K562 (cell line): Measurements from ENCODE around the gene PDE8A. TPM values are rescaled to one million over a fixed set of nuclear protein-coding genes. Genes with fewer than 3 reads are reported as not detected.

ENCODE experiments used
- BRD4 ChIP-seq: fragments of 200-600 bp; sonication (generic); IDR thresholded peaks from 2 replicates; pipeline ENCODE4 v1.6.1; 2017; ENCODE audit warnings: inconsistent platforms
- CREB3L1 ChIP-seq: fragments of 450-650 bp; IDR thresholded peaks from 2 replicates; pipeline ENCODE4 v1.6.1; 2014; ENCODE audit warnings: low read depth, mild to moderate bottlenecking, moderate library complexity, borderline replicate concordance
- HNRNPLL ChIP-seq: fragments of 200-400 bp; formaldehyde crosslinking; IDR thresholded peaks from 2 replicates; pipeline ENCODE4 v1.6.1; 2017; ENCODE audit warnings: low read length, low read depth, mild to moderate bottlenecking; ENCODE audit not compliant: poor library complexity, severe bottlenecking
- MEF2A ChIP-seq: IDR thresholded peaks from 2 replicates; pipeline ENCODE4 v1.6.1; 2011; ENCODE audit warnings: low read depth, mild to moderate bottlenecking, low read length, moderate library complexity; ENCODE audit not compliant: control insufficient read depth
- NR4A1 ChIP-seq, 2 experiments: fragments of 250-450 bp in 1 of 2; fragments of 450-650 bp in 1 of 2; sonication (Bioruptor Pico) in 1 of 2; IDR thresholded peaks; 2 replicates each; pipeline versions ENCODE4 v1.4.0 to v1.6.1; 2016 to 2020; ENCODE audit warnings: mild to moderate bottlenecking in 2 of 2, missing compliant biosample characterization in 1 of 2, missing genetic modification characterization in 1 of 2, moderate library complexity in 1 of 2
- PCBP1 ChIP-seq: fragments of 200-400 bp; formaldehyde crosslinking; IDR thresholded peaks from 2 replicates; pipeline ENCODE4 v1.6.1; 2018; ENCODE audit warnings: mild to moderate bottlenecking, low read depth, low read length; ENCODE audit not compliant: poor library complexity, severe bottlenecking
- ZBTB9 ChIP-seq: fragments of 450-650 bp; formaldehyde crosslinking; IDR thresholded peaks from 2 replicates; pipeline ENCODE4 v1.4.0; 2020; ENCODE audit warnings: mild to moderate bottlenecking, moderate library complexity
- ZNF668 ChIP-seq: fragments of 250-450 bp; sonication (Bioruptor Pico); IDR thresholded peaks from 2 replicates; pipeline ENCODE4 v1.8.0; 2022; ENCODE audit warnings: mild to moderate bottlenecking, inconsistent platforms
- ZNF780A ChIP-seq: fragments of 250-450 bp; sonication (Bioruptor Pico); IDR thresholded peaks from 2 replicates; pipeline ENCODE4 v1.5.0; 2021; ENCODE audit warnings: mild to moderate bottlenecking
- polyA plus RNA-seq, 8 experiments: library from polyadenylated mRNA; depleted of rRNA in 4 of 8; stranded (reverse) in 5 of 8; unstranded in 3 of 8; fragments of >200 nt; fragmentation: Nextera tagmentation in 2 of 8; fragmentation: Illumina TruSeq in 1 of 8; extraction: Ambion mirVana in 2 of 8; extraction: Trizol in 1 of 8; gene quantifications; 2 replicates each; pipeline versions ENCODE4 v1.2.1 to v1.2.3, GENCODE V29; 2011 to 2014; ENCODE audit warnings: inconsistent platforms in 1 of 8, missing spikeins in 1 of 8
- total RNA-seq, 7 experiments: library from RNA; depleted of rRNA in 6 of 7; stranded (reverse); fragments of >200 nt in 6 of 7; fragmentation: Illumina TruSeq in 2 of 7; extraction: Trizol in 2 of 7; gene quantifications; 2 replicates each; pipeline versions ENCODE4 v1.2.1 to v1.2.3, GENCODE V29; 2011 to 2021; ENCODE audit warnings: low replicate concordance in 1 of 7

Gene PDE8A
- total and polyA plus RNA-seq, 9 of the 15 experiments (the other 6 are each of a cell fraction or from before 2014, with no cell fraction given): 5.9 to 40.3 (median 19.8) TPM

- TF ChIP-seq ZBTB9 (CRISPR knock-in tag): no peak
- TF ChIP-seq PCBP1: no peak
- TF ChIP-seq CREB3L1: no peak
- TF ChIP-seq HNRNPLL: no peak
- TF ChIP-seq BRD4: no peak
- no peak for TF ChIP-seq MEF2A
- no peak for TF ChIP-seq ZNF780A (CRISPR knock-in tag)
- TF ChIP-seq ZNF668: no peak
- no peak for TF ChIP-seq NR4A1 (CRISPR knock-in tag; IDR thresholded peaks at IDR 0.05)
- no peak for TF ChIP-seq NR4A1 (tag; IDR thresholded peaks at IDR 0.05)
Measured at GRCh38 chr15:85155857-85156256, 174.2 kb downstream of the PDE8A start (continued).
